ENCODE data around the gene DHRS13. TPM values are rescaled to one million over a fixed set of nuclear protein-coding genes. Genes with fewer than 3 reads are reported as not detected.

The DHRS13 gene
- total RNA-seq, 2 experiments from 2014 or later: 29.2 to 29.3 TPM

DNA sequence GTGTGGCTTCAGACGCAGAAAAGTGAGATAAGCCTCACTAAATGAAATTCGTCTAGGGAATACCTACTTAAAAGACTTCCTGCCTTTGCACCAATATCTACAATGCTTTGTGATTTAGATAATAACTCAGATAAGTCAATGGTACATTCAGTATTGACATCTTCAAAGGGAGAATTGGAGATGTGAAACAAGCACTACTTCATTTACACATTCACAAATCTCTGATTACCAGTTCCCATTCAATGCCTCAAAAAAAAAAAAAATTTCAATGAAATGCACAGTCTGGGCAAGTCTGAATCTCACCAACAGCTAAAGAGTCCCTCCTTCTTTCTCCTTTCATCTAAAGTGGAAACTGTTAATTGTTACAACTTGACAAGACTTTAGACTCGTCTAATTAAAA lies 44.8 kb upstream of the DHRS13 start:
- Mint-ChIP-seq H3K27ac (peak overlapping the region; percentile 88), H3K9me3 (ENCODE audit: insufficient read depth) (no peaks in the 10 kb centered on the region), H3K27me3 (ENCODE audit: low read depth) (no peaks in the 10 kb centered on the region), H3K36me3 (ENCODE audit: low read depth) (peaks cover 59% of the 10 kb centered on the region), H3K4me1 (ENCODE audit: low read depth) (peaks cover 51% of the 10 kb centered on the region), H3K4me3 (peak overlapping the region; percentile 95)
- ChIA-PET CTCF (interaction anchor here (1.1 to 3.8 kb wide), 3 partner anchors 30 to 220 kb away, joined by 3 to 46 read pairs (median 14); partner anchors contain the start of genes NEK8 and TLCD1), POLR2A (no interaction called here)
- DNase-seq (no peak), ATAC-seq (no peak)

- H3K36me3 Mint-ChIP-seq (ENCODE audit: low read depth): peaks cover 66% of the 10 kb centered on the region
- no peaks in the 10 kb centered on the region for H3K9me3 Mint-ChIP-seq (ENCODE audit: insufficient read depth)
- CTCF ChIA-PET: interaction anchor here (0.9 to 3.1 kb wide), 5 partner anchors 14 to 219 kb away, joined by 4 to 14 read pairs (median 4); partner anchors contain the start of gene TLCD1
- POLR2A ChIA-PET: interaction anchor here (0.8 to 1.6 kb wide), 3 partner anchors 19 to 220 kb away, joined by 3 to 4 read pairs (median 3); no protein-coding TSS in a partner anchor
- no peak for DNase-seq
- no peak for ATAC-seq
- peak overlapping the region; percentile 31 for H3K4me3 Mint-ChIP-seq
- H3K4me1 Mint-ChIP-seq (ENCODE audit: low read depth): peaks cover 59% of the 10 kb centered on the region
- H3K27me3 Mint-ChIP-seq (ENCODE audit: low read depth): no peaks in the 10 kb centered on the region
- peak overlapping the region; percentile 60 for H3K27ac Mint-ChIP-seq
Observed at GRCh38 chr17:28946239-28946638, 43.4 kb upstream of the DHRS13 start.

GRCh38 chr17:28944862-28945741 lies 42.2 kb upstream of the DHRS13 start:
- Mint-ChIP-seq H3K9me3 (ENCODE audit: insufficient read depth) (no peaks in the 10 kb centered on the region), H3K4me3 (no peak overlapping the region), H3K27ac (no peak overlapping the region), H3K4me1 (ENCODE audit: low read depth) (peaks cover 69% of the 10 kb centered on the region), H3K36me3 (ENCODE audit: low read depth) (peaks cover 69% of the 10 kb centered on the region), H3K27me3 (ENCODE audit: low read depth) (no peaks in the 10 kb centered on the region)
- ATAC-seq: no peak
- POLR2A ChIA-PET: interaction anchor here (0.5 to 1.6 kb wide), 2 partner anchors 18 to 298 kb away, joined by 3 to 4 read pairs; no protein-coding TSS in a partner anchor
- CTCF ChIA-PET: interaction anchor here (0.8 to 3.1 kb wide), 7 partner anchors 8 to 218 kb away, joined by 3 to 14 read pairs (median 4); partner anchors contain the start of gene TLCD1
- DNase-seq: no peak

DNA sequence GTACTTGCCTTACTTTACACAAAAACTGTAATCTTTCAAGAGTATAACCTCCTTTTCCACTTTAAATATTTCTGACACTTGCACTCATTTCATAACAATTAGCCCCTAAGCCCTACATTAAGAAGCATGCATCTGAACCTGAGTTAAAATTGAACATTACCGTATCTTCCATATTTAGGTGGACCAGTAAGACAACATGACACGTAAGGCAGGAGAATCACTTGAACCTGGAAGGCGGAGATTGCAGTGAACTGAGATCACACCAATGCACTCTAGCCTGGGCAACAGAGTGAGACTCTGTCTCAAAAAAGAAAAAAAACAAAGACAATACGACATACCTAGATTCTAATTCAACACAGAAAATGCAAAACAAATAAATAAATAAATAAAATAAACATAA lies 41.5 kb upstream of the DHRS13 start:
- POLR2A ChIA-PET: no interaction called here
- DNase-seq (no peak), ATAC-seq (no peak)
- Mint-ChIP-seq H3K4me3 (no peak overlapping the region), H3K27ac (no peak overlapping the region), H3K27me3 (ENCODE audit: low read depth) (no peaks in the 10 kb centered on the region), H3K36me3 (ENCODE audit: low read depth) (peaks cover 73% of the 10 kb centered on the region), H3K9me3 (ENCODE audit: insufficient read depth) (no peaks in the 10 kb centered on the region), H3K4me1 (ENCODE audit: low read depth) (peaks cover 76% of the 10 kb centered on the region)
- CTCF ChIA-PET: interaction anchor here (1.1 to 3.1 kb wide), 7 partner anchors 9 to 217 kb away, joined by 4 to 14 read pairs (median 5); partner anchors contain the start of gene TLCD1

DNA sequence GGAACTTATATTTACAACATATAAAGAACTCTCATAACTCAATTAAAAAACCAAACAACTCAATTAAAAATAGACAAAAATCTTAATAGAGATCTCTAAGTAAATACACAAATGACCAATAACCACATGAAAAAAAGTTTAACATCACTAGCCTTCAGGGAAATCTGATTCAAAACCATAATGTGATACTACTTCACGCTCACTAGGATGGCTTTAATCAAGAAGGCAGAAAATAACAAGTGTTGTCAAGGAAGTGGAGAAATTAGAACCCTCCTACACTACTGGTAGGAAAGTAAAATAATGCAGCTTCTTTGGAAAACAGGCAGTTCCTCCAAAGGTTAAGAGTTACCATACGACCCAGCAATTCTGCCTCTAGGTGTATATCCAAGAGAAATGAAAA lies 40.0 kb upstream of the DHRS13 start:
- Mint-ChIP-seq H3K27me3 (ENCODE audit: low read depth) (no peaks in the 10 kb centered on the region), H3K4me1 (ENCODE audit: low read depth) (peaks cover 76% of the 10 kb centered on the region), H3K36me3 (ENCODE audit: low read depth) (peaks cover 69% of the 10 kb centered on the region), H3K4me3 (no peak overlapping the region), H3K27ac (no peak overlapping the region), H3K9me3 (ENCODE audit: insufficient read depth) (no peaks in the 10 kb centered on the region)
- CTCF ChIA-PET: interaction anchor here (1.1 to 1.2 kb wide), 3 partner anchors 11 to 179 kb away, joined by 3 to 5 read pairs (median 5); partner anchors contain the start of gene DHRS13
- ATAC-seq (no peak), DNase-seq (no peak)
- POLR2A ChIA-PET: no interaction called here

- no peak for ATAC-seq
- H3K4me3 Mint-ChIP-seq: no peak overlapping the region
Observed at GRCh38 chr17:28941251-28941650, 38.4 kb upstream of the DHRS13 start.

GRCh38 chr17:28940675-28941074 lies 37.8 kb upstream of the DHRS13 start:
- H3K27me3 Mint-ChIP-seq (ENCODE audit: low read depth): no peaks in the 10 kb centered on the region
- DNase-seq: no peak
- peaks cover 67% of the 10 kb centered on the region for H3K36me3 Mint-ChIP-seq (ENCODE audit: low read depth)
- no peak for ATAC-seq
- H3K27ac Mint-ChIP-seq: no peak overlapping the region
- no peaks in the 10 kb centered on the region for H3K9me3 Mint-ChIP-seq (ENCODE audit: insufficient read depth)
- H3K4me3 Mint-ChIP-seq: no peak overlapping the region
- POLR2A ChIA-PET: no interaction called here
- peaks cover 73% of the 10 kb centered on the region for H3K4me1 Mint-ChIP-seq (ENCODE audit: low read depth)
- CTCF ChIA-PET: interaction anchor here (0.7 to 2.1 kb wide), 4 partner anchors 39 to 214 kb away, joined by 3 to 6 read pairs (median 4); partner anchors contain the start of gene FAM222B

More at GRCh38 chr17:28941251-28941650, 38.4 kb upstream of the DHRS13 start:
- no peak for DNase-seq
- ChIA-PET CTCF (interaction anchor here (0.7 to 2.1 kb wide), 4 partner anchors 15 to 214 kb away, joined by 3 to 6 read pairs (median 4); partner anchors contain the start of gene FAM222B), POLR2A (interaction anchor here (0.7 kb wide), 1 partner anchor 15 kb away, joined by 4 read pairs; no protein-coding TSS in a partner anchor)
- Mint-ChIP-seq H3K4me1 (ENCODE audit: low read depth) (peaks cover 74% of the 10 kb centered on the region), H3K27me3 (ENCODE audit: low read depth) (no peaks in the 10 kb centered on the region), H3K9me3 (ENCODE audit: insufficient read depth) (no peaks in the 10 kb centered on the region), H3K27ac (no peak overlapping the region), H3K36me3 (ENCODE audit: low read depth) (peaks cover 67% of the 10 kb centered on the region)

DNA sequence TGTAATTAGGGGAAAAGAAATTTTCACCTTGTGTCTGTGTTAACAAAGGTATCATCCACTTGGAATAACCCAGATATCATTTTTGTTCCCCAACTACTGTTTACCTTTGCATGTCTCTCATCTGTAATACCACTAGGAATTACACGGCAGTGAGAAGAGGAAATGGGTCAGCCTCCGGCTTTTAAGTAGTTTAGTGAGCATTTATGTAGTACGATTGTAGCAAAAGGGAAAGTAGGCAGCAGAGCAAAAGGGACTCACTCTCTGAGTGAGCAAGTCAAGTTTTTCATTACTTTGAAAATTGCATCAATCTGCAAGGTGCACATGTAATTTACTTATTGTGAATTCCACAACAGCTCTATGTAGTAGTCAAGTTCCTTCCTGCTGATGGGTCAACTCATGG lies 37.3 kb upstream of the DHRS13 start:
- peaks cover 64% of the 10 kb centered on the region for H3K36me3 Mint-ChIP-seq (ENCODE audit: low read depth)
- POLR2A ChIA-PET: no interaction called here
- no peak overlapping the region for H3K4me3 Mint-ChIP-seq
- H3K27ac Mint-ChIP-seq: peak overlapping the region; percentile 1
- ATAC-seq: peak; percentile 57
- CTCF ChIA-PET: interaction anchor here (1.0 to 4.8 kb wide), 8 partner anchors 10 to 213 kb away, joined by 3 to 18 read pairs (median 5); partner anchors contain the start of gene TLCD1
- no peaks in the 10 kb centered on the region for H3K9me3 Mint-ChIP-seq (ENCODE audit: insufficient read depth)
- no peak for DNase-seq
- no peaks in the 10 kb centered on the region for H3K27me3 Mint-ChIP-seq (ENCODE audit: low read depth)
- peaks cover 69% of the 10 kb centered on the region for H3K4me1 Mint-ChIP-seq (ENCODE audit: low read depth)

- H3K9me3 Mint-ChIP-seq (ENCODE audit: insufficient read depth): no peaks in the 10 kb centered on the region
- DNase-seq (no peak), ATAC-seq (no peak)
- ChIA-PET CTCF (interaction anchor here (1.7 to 4.8 kb wide), 5 partner anchors 9 to 211 kb away, joined by 4 to 18 read pairs (median 6); partner anchors contain the start of gene TLCD1), POLR2A (interaction anchor here (1.1 to 2.2 kb wide), 3 partner anchors 10 to 68 kb away, joined by 3 to 10 read pairs (median 6); no protein-coding TSS in a partner anchor)
- H3K27ac Mint-ChIP-seq: peak overlapping the region; percentile 52
- peaks cover 64% of the 10 kb centered on the region for H3K36me3 Mint-ChIP-seq (ENCODE audit: low read depth)
- no peak overlapping the region for H3K4me3 Mint-ChIP-seq
- H3K27me3 Mint-ChIP-seq (ENCODE audit: low read depth): no peaks in the 10 kb centered on the region
- peaks cover 64% of the 10 kb centered on the region for H3K4me1 Mint-ChIP-seq (ENCODE audit: low read depth)
Observed at GRCh38 chr17:28938552-28938951, 35.7 kb upstream of the DHRS13 start.

- Mint-ChIP-seq H3K27ac (no peak overlapping the region), H3K27me3 (ENCODE audit: low read depth) (no peaks in the 10 kb centered on the region), H3K4me1 (ENCODE audit: low read depth) (peaks cover 62% of the 10 kb centered on the region), H3K36me3 (ENCODE audit: low read depth) (peaks cover 61% of the 10 kb centered on the region), H3K4me3 (no peak overlapping the region), H3K9me3 (ENCODE audit: insufficient read depth) (no peaks in the 10 kb centered on the region)
- CTCF ChIA-PET: interaction anchor here (0.7 to 4.8 kb wide), 12 partner anchors 7 to 290 kb away, joined by 3 to 18 read pairs (median 4); partner anchors contain the start of gene TLCD1
- no peak for ATAC-seq
- POLR2A ChIA-PET: interaction anchor here (1.3 to 2.2 kb wide), 2 partner anchors 11 to 13 kb away, joined by 4 to 10 read pairs; no protein-coding TSS in a partner anchor
- DNase-seq: no peak
Observed at GRCh38 chr17:28937044-28937729, 34.3 kb upstream of the DHRS13 start.

All from activated CD8-positive, alpha-beta T cell treated with anti-CD3 and anti-CD28 coated beads, Interleukin-2, amount 10 ng/mL, durations not matched to agents 7 days and 5 days (primary cell).